K562 (cell line): ENCODE data around the gene ADAMTS7. TPM values are rescaled to one million over a fixed set of nuclear protein-coding genes. Genes with fewer than 3 reads are reported as not detected.

ENCODE experiments used
- ATAC-seq: fragments of 200-7000 bp; cut with Tn5 transposase; 3 replicates; pipeline ENCODE4 v1.9.1; 2020; ENCODE audit warnings: moderate library complexity
- BruUV-seq: library from RNA; stranded (reverse); fragments of 400-500 nt; replicated peaks from 2 replicates; lab custom pipeline; 2021; lab: Mats Ljungman, UMichigan
- CTCF ChIA-PET: fragments of 300-600 bp; formaldehyde crosslinking; extraction: SDS; loops from one replicate; lab custom pipeline; 2021; ENCODE audit warnings: low intra/inter-chr PET ratio; lab: Yijun Ruan, JAX
- POLR2A ChIA-PET: fragments of 300-600, 350-650 bp; sonication (Branson Sonifier 250); formaldehyde crosslinking; extraction: SDS; loops from one replicate; lab custom pipeline; 2021; ENCODE audit warnings: antibody characterized with exemption, inconsistent platforms; lab: Yijun Ruan, JAX
- DNase-seq, 4 experiments: peaks; one replicate each; pipeline versions ENCODE4 v3.0.0 to v3.0.0-alpha.2; 2011 to 2018; ENCODE audit warnings: low spot score in 3 of 4, mixed read lengths in 3 of 4; ENCODE audit errors: extremely low read depth in 1 of 4
- FAIRE-seq: peaks from 2 replicates; lab custom pipeline; 2011; peaks lifted over from hg19 to GRCh38; lab: Jason Lieb, UNC
- H2AFZ ChIP-seq: 2 replicates; pipeline ENCODE4 v1.6.0; 2011; ENCODE audit warnings: low read depth, low read length, control low read depth, inconsistent platforms
- H3K27ac ChIP-seq: fragments of 200-600 bp; 3 replicates; pipeline ENCODE4 v1.8.0; 2011; ENCODE audit warnings: low read depth, mild to moderate bottlenecking, control low read depth, inconsistent platforms, low read length, moderate library complexity, mixed read lengths; ENCODE audit errors: extremely low read depth
- H3K27me3 ChIP-seq, 2 experiments: fragments of 300-600 bp in 1 of 2; 2 replicates in 1 of 2; 3 replicates in 1 of 2; pipeline versions ENCODE4 v1.6.0 to v1.8.0; 2011; ENCODE audit warnings: inconsistent platforms in 2 of 2, low read length in 2 of 2, mild to moderate bottlenecking in 1 of 2, mixed read lengths in 1 of 2, moderate library complexity in 1 of 2; ENCODE audit not compliant: control insufficient read depth in 2 of 2, insufficient read depth in 2 of 2
- H3K36me3 ChIP-seq: fragments of 300-600 bp; 3 replicates; pipeline ENCODE4 v1.8.0; 2011; ENCODE audit warnings: mild to moderate bottlenecking, low read length, inconsistent platforms; ENCODE audit not compliant: control insufficient read depth, insufficient read depth
- H3K4me1 ChIP-seq, 2 experiments: fragments of 200-600 bp in 1 of 2; replicated peaks in 1 of 2; 2 replicates in 1 of 2; 3 replicates in 1 of 2; pipeline versions ENCODE4 v1.5.1 to v1.8.0; 2011; ENCODE audit warnings: inconsistent platforms in 2 of 2, low read length in 2 of 2, mild to moderate bottlenecking in 1 of 2, mixed read lengths in 1 of 2, moderate library complexity in 1 of 2; ENCODE audit not compliant: control insufficient read depth in 2 of 2, insufficient read depth in 2 of 2
- H3K4me2 ChIP-seq: 2 replicates; pipeline ENCODE4 v1.6.1; 2011; ENCODE audit warnings: low read length, control low read depth, inconsistent platforms, mixed read lengths; ENCODE audit not compliant: insufficient read depth
- H3K4me3 ChIP-seq: fragments of 200-600 bp; sonication (generic), shearing (Covaris generic); 2 replicates; pipeline ENCODE4 v1.5.1; 2016; ENCODE audit warnings: control low read depth, inconsistent platforms
- H3K79me2 ChIP-seq: fragments of 200-600 bp; 3 replicates; pipeline ENCODE4 v1.8.0; 2011; ENCODE audit warnings: low read length, inconsistent platforms; ENCODE audit not compliant: control insufficient read depth, insufficient read depth
- H3K9ac ChIP-seq, 2 experiments: 2 replicates each; pipeline versions ENCODE4 v1.6.0 to v1.6.1; 2011; ENCODE audit warnings: low read depth in 2 of 2, low read length in 2 of 2, control low read depth in 1 of 2, inconsistent platforms in 1 of 2, mild to moderate bottlenecking in 1 of 2, mixed read lengths in 1 of 2; ENCODE audit not compliant: insufficient read depth in 1 of 2
- H3K9me1 ChIP-seq: one replicate; pipeline ENCODE4 v1.6.0; 2011; ENCODE audit warnings: inconsistent platforms, mild to moderate bottlenecking, low read length, moderate library complexity; ENCODE audit not compliant: control insufficient read depth, insufficient read depth
- H3K9me3 ChIP-seq: replicated peaks from 2 replicates; pipeline ENCODE4 v1.5.1; 2011; ENCODE audit warnings: low read depth, low read length, inconsistent platforms; ENCODE audit not compliant: control insufficient read depth, insufficient read depth
- H4K20me1 ChIP-seq: replicated peaks from 2 replicates; pipeline ENCODE4 v1.6.1; 2011; ENCODE audit warnings: low read length, inconsistent platforms, mixed read lengths; ENCODE audit not compliant: control insufficient read depth, insufficient read depth
- MAFG ChIP-seq: fragments of 450-650 bp; conservative IDR thresholded peaks from 2 replicates; pipeline ENCODE4 v1.6.1; 2016; ENCODE audit warnings: missing genetic modification characterization, missing compliant biosample characterization
- MCM7 ChIP-seq, 2 experiments: fragments of 450-650 bp; IDR thresholded peaks; 2 replicates each; pipeline ENCODE4 v1.6.1; 2016 to 2018
- SREBF2 ChIP-seq: sonication (generic); formaldehyde crosslinking; IDR thresholded peaks from 2 replicates; pipeline ENCODE4 v1.4.0; 2020; ENCODE audit warnings: mild to moderate bottlenecking, missing genetic modification reagents
- ZNF766 ChIP-seq: fragments of 200-800 bp; sonication (Bioruptor generic); conservative IDR thresholded peaks from 2 replicates; pipeline ENCODE4 v1.6.1; 2016; ENCODE audit warnings: missing genetic modification characterization, missing compliant biosample characterization
- WGBS: fragments of 100-300 bp; shearing (Covaris generic); methylation state at CpG from one replicate; pipeline ENCODE4 v1.1.6; 2016; ENCODE audit warnings: low coverage, mixed read lengths; ENCODE audit not compliant: insufficient coverage; ENCODE audit errors: missing lambda C conversion rate; 5-methylcytosine and 5-hydroxymethylcytosine counted together
- in situ Hi-C: fragments of 300-500 bp; cut with MboI; formaldehyde crosslinking; loops from 4 replicates; pipeline ENCODE4 v1.15.0; 2018; ENCODE audit warnings: inconsistent platforms, mixed read lengths
- intact Hi-C: fragments of 100-400 bp; cut with micrococcal nuclease; formaldehyde crosslinking; loops from 2 replicates; pipeline ENCODE4 v1.14.2; 2022
- polyA plus RNA-seq, 8 experiments: library from polyadenylated mRNA; depleted of rRNA in 4 of 8; stranded (reverse) in 5 of 8; unstranded in 3 of 8; fragments of >200 nt; fragmentation: Nextera tagmentation in 2 of 8; fragmentation: Illumina TruSeq in 1 of 8; extraction: Ambion mirVana in 2 of 8; extraction: Trizol in 1 of 8; gene quantifications; 2 replicates each; pipeline versions ENCODE4 v1.2.1 to v1.2.3, GENCODE V29; 2011 to 2014; ENCODE audit warnings: inconsistent platforms in 1 of 8, missing spikeins in 1 of 8
- total RNA-seq, 7 experiments: library from RNA; depleted of rRNA in 6 of 7; stranded (reverse); fragments of >200 nt in 6 of 7; fragmentation: Illumina TruSeq in 2 of 7; extraction: Trizol in 2 of 7; gene quantifications; 2 replicates each; pipeline versions ENCODE4 v1.2.1 to v1.2.3, GENCODE V29; 2011 to 2021; ENCODE audit warnings: low replicate concordance in 1 of 7
- TF ChIP-seq, protein P1 (sequence below): sonication (generic); formaldehyde crosslinking; IDR thresholded peaks from 2 replicates; pipeline ENCODE4 v1.8.0; 2022; ENCODE audit warnings: mild to moderate bottlenecking, missing genetic modification reagents, borderline replicate concordance
- TF ChIP-seq, protein P2 (sequence below): sonication (generic); formaldehyde crosslinking; IDR thresholded peaks from 2 replicates; pipeline ENCODE4 v1.8.0; 2022; ENCODE audit warnings: mild to moderate bottlenecking, missing genetic modification reagents
- TF ChIP-seq, protein P3 (sequence below): fragments of 450-650 bp; IDR thresholded peaks from 2 replicates; pipeline ENCODE4 v1.6.1; 2016
- TF ChIP-seq, protein P4 (sequence below): fragments of 450-650 bp; conservative IDR thresholded peaks from 2 replicates; pipeline ENCODE4 v1.6.1; 2016; ENCODE audit warnings: missing genetic modification characterization, low read depth, mild to moderate bottlenecking, control low read depth, missing compliant biosample characterization
- TF ChIP-seq, protein P5 (sequence below): fragments of 450-650 bp; formaldehyde crosslinking; IDR thresholded peaks from 2 replicates; pipeline ENCODE4 v1.4.0; 2022; ENCODE audit warnings: mild to moderate bottlenecking, moderate library complexity

The ADAMTS7 gene
- total and polyA plus RNA-seq, 9 of the 15 experiments (the other 6 are each of a cell fraction or from before 2014, with no cell fraction given) = 0.05 to 0.07 TPM; not detected in 7

DNA sequence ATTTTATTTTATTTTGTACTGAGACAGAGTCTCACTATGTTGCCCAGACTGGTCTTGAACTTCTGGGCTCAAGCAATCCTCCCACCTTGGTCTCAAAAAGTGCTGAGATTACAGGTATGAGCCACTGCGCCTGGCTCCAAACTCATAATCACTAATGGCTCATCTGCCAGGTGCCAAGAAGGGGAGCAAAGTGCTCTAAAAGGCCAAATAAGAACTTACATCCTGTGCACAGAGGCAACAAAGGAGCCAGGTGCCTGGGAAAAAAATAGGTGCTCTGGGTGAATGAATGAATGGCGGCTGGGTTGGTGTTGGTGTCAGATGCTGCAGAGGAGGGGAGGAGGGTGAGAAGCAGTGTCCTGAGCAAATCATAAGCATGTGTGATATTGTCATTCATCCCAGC lies 25.9 kb upstream of the ADAMTS7 start:
- ChIA-PET CTCF (no interaction called here), POLR2A (interaction anchor here (0.5 to 0.6 kb wide), 2 partner anchors 52 to 289 kb away, joined by 3 read pairs; no protein-coding TSS in a partner anchor)
- Histone ChIP-seq H3K27me3 (peaks cover 24 to 56% of the 10 kb centered on the region in 2 experiments), H3K9me1 (no peaks in the 10 kb centered on the region), H3K79me2 (no peaks in the 10 kb centered on the region), H3K4me3 (no peak overlapping the region), H3K36me3 (no peaks in the 10 kb centered on the region), H4K20me1 (peaks cover 4% of the 10 kb centered on the region; the same call in 1 of the 2 replicates), H3K27ac (no peak overlapping the region), H3K9me3 (no peaks in the 10 kb centered on the region), H3K4me1 (no peaks in the 10 kb centered on the region; a peak in 1 of 5 replicates), H3K4me2 (no peak overlapping the region), H3K9ac (no peak overlapping the region), H2AFZ (no peak overlapping the region)
- ATAC-seq (no peak), DNase-seq (no peak), FAIRE-seq (no peak)
- no TSS peak for BruUV-seq
- intact Hi-C loops = no loop called here
- in situ Hi-C loops = no loop called here
- WGBS = 12% methylated on average over 2 of the region's 2 CpGs
- TF ChIP-seq, protein P1, sequence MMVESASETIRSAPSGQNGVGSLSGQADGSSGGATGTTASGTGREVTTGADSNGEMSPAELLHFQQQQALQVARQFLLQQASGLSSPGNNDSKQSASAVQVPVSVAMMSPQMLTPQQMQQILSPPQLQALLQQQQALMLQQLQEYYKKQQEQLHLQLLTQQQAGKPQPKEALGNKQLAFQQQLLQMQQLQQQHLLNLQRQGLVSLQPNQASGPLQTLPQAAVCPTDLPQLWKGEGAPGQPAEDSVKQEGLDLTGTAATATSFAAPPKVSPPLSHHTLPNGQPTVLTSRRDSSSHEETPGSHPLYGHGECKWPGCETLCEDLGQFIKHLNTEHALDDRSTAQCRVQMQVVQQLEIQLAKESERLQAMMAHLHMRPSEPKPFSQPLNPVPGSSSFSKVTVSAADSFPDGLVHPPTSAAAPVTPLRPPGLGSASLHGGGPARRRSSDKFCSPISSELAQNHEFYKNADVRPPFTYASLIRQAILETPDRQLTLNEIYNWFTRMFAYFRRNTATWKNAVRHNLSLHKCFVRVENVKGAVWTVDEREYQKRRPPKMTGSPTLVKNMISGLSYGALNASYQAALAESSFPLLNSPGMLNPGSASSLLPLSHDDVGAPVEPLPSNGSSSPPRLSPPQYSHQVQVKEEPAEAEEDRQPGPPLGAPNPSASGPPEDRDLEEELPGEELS (CRISPR knock-in tag) = no peak
- TF ChIP-seq SREBF2 (CRISPR knock-in tag) = no peak
- TF ChIP-seq, protein P2, sequence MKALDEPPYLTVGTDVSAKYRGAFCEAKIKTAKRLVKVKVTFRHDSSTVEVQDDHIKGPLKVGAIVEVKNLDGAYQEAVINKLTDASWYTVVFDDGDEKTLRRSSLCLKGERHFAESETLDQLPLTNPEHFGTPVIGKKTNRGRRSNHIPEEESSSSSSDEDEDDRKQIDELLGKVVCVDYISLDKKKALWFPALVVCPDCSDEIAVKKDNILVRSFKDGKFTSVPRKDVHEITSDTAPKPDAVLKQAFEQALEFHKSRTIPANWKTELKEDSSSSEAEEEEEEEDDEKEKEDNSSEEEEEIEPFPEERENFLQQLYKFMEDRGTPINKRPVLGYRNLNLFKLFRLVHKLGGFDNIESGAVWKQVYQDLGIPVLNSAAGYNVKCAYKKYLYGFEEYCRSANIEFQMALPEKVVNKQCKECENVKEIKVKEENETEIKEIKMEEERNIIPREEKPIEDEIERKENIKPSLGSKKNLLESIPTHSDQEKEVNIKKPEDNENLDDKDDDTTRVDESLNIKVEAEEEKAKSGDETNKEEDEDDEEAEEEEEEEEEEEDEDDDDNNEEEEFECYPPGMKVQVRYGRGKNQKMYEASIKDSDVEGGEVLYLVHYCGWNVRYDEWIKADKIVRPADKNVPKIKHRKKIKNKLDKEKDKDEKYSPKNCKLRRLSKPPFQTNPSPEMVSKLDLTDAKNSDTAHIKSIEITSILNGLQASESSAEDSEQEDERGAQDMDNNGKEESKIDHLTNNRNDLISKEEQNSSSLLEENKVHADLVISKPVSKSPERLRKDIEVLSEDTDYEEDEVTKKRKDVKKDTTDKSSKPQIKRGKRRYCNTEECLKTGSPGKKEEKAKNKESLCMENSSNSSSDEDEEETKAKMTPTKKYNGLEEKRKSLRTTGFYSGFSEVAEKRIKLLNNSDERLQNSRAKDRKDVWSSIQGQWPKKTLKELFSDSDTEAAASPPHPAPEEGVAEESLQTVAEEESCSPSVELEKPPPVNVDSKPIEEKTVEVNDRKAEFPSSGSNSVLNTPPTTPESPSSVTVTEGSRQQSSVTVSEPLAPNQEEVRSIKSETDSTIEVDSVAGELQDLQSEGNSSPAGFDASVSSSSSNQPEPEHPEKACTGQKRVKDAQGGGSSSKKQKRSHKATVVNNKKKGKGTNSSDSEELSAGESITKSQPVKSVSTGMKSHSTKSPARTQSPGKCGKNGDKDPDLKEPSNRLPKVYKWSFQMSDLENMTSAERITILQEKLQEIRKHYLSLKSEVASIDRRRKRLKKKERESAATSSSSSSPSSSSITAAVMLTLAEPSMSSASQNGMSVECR (CRISPR knock-in tag) = no peak
- TF ChIP-seq, protein P3, sequence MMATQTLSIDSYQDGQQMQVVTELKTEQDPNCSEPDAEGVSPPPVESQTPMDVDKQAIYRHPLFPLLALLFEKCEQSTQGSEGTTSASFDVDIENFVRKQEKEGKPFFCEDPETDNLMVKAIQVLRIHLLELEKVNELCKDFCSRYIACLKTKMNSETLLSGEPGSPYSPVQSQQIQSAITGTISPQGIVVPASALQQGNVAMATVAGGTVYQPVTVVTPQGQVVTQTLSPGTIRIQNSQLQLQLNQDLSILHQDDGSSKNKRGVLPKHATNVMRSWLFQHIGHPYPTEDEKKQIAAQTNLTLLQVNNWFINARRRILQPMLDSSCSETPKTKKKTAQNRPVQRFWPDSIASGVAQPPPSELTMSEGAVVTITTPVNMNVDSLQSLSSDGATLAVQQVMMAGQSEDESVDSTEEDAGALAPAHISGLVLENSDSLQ = no peak
- no peak for TF ChIP-seq ZNF766 (CRISPR knock-in tag)
- TF ChIP-seq, protein P4, sequence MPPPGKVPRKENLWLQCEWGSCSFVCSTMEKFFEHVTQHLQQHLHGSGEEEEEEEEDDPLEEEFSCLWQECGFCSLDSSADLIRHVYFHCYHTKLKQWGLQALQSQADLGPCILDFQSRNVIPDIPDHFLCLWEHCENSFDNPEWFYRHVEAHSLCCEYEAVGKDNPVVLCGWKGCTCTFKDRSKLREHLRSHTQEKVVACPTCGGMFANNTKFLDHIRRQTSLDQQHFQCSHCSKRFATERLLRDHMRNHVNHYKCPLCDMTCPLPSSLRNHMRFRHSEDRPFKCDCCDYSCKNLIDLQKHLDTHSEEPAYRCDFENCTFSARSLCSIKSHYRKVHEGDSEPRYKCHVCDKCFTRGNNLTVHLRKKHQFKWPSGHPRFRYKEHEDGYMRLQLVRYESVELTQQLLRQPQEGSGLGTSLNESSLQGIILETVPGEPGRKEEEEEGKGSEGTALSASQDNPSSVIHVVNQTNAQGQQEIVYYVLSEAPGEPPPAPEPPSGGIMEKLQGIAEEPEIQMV = no peak
- TF ChIP-seq, protein P5, sequence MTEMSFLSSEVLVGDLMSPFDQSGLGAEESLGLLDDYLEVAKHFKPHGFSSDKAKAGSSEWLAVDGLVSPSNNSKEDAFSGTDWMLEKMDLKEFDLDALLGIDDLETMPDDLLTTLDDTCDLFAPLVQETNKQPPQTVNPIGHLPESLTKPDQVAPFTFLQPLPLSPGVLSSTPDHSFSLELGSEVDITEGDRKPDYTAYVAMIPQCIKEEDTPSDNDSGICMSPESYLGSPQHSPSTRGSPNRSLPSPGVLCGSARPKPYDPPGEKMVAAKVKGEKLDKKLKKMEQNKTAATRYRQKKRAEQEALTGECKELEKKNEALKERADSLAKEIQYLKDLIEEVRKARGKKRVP (CRISPR knock-in tag) = no peak
- no peak for TF ChIP-seq MCM7 (IDR thresholded peaks at IDR 0.05)
- TF ChIP-seq MAFG (tag) = no peak
